SH-SY5Y (cell line): ENCODE results near the gene CEACAM16.

Experiments used
- GATA2 ChIP-seq: IDR thresholded peaks from 2 replicates; pipeline ENCODE4 v1.6.1; 2011; ENCODE audit warnings: mild to moderate bottlenecking, low read depth, low read length
- GATA3 ChIP-seq: IDR thresholded peaks from 2 replicates; pipeline ENCODE4 v1.6.1; 2011; ENCODE audit warnings: low read depth, mild to moderate bottlenecking, low read length, moderate library complexity

GRCh38 chr19:44714597-44715169 is 15.7 kb downstream of the CEACAM16 start:
- TF ChIP-seq GATA3 (no peak), GATA2 (no peak)
